PC-3 (cell line): ENCODE measurements around the gene TACO1.

ENCODE experiments used
- CTCF ChIP-seq: fragments of 300-600 bp; sonication (generic); conservative IDR thresholded peaks from 2 replicates; pipeline ENCODE4 v1.5.1; 2017; ENCODE audit warnings: antibody characterized with exemption, low read depth, mild to moderate bottlenecking, low read length
- EZH2 ChIP-seq: fragments of 300-600 bp; sonication (generic); IDR thresholded peaks from one replicate; pipeline ENCODE4 v1.6.1; 2017; ENCODE audit warnings: antibody characterized with exemption, mild to moderate bottlenecking, low read length; ENCODE audit not compliant: unreplicated experiment

- TF ChIP-seq EZH2 = no peak
- no peak for TF ChIP-seq CTCF
Observed at GRCh38 chr17:63571632-63572310, 28.9 kb upstream of the TACO1 start.
